Psoas muscle (tissue), 7 donors: ENCODE results near the gene TMEFF1. TPM values are rescaled to one million over a fixed set of nuclear protein-coding genes. Genes with fewer than 3 reads are reported as not detected.

Experiments
- polyA plus RNA-seq, 3 donors: library from polyadenylated mRNA; stranded (reverse); fragments of 200-250 nt; gene quantifications; one replicate each; pipeline ENCODE4 v1.2.3, GENCODE V29; 2013
- total RNA-seq, 4 donors: library from RNA; stranded (reverse); fragmentation: NEBNext Ultra II Directional in 2 of 4; extraction: Animal tissue kit (Norgen Biotek cat#: 25700) in 2 of 4; gene quantifications; one replicate each; pipeline versions ENCODE4 v1.2.1 to v1.2.4, GENCODE V29; 2021 to 2023
- donor health status: healthy with polysubstance abuse.
- donor health status: DM: no; HTN: no; CAD: no; lungs with moderate emphysema.
- donor health status: Bipolar disorder and iron deficiency.
- donor health status: healthy.
- donor health status: DM: no; HTN: no; CAD: no.
- donor health status: DM: no; HTN: no; CAD: no.
- donor health status: DM: yes; HTN: yes; CAD: no.

Gene TMEFF1
- total and polyA plus RNA-seq, 7 donors: 0.07 to 0.56 (median 0.29) TPM; not detected in 2

Other genes starting within 250 kb of the TMEFF1 start
- gene TEX10, start 120.2 kb upstream of the TMEFF1 start, total RNA-seq: 10 to 100 TPM; 12.7 to 23.1 (median 14.7) TPM
- gene TEX10, start 120.2 kb upstream of the TMEFF1 start, polyA plus RNA-seq: 10 to 100 TPM in 2 of 3 donors, 1 to 10 TPM in 1; 9.8 to 17.2 (median 13.9) TPM
- 10 to 100 TPM; 15.2 to 59.4 (median 32.6) TPM for gene MSANTD3, start 46.0 kb upstream of the TMEFF1 start, total RNA-seq
- gene MSANTD3, start 46.0 kb upstream of the TMEFF1 start, polyA plus RNA-seq: 10 to 100 TPM; 17.4 to 25.6 (median 25.2) TPM
- 100 to 1,000 TPM in 1 of 4 donors, 10 to 100 TPM in 3; 68.6 to 230 (median 86.9) TPM for gene CAVIN4, start 104.9 kb downstream of the TMEFF1 start, total RNA-seq
- gene CAVIN4, start 104.9 kb downstream of the TMEFF1 start, polyA plus RNA-seq: 10 to 100 TPM in 2 of 3 donors, 1 to 10 TPM in 1; 3.5 to 59.2 (median 25.6) TPM